Cerebellar cortex (tissue), 1 donor: ENCODE data around the gene RERG.
"Not testable (repeated sequence)": the region's sequence is repeated elsewhere in the genome, so short reads cannot be mapped to it uniquely, and the experiment has no call there.

Source experiments
- DNase-seq: peaks from one replicate; pipeline ENCODE4 v3.0.0-alpha.2; 2015; ENCODE audit warnings: low spot score

Gene RERG, protein sequence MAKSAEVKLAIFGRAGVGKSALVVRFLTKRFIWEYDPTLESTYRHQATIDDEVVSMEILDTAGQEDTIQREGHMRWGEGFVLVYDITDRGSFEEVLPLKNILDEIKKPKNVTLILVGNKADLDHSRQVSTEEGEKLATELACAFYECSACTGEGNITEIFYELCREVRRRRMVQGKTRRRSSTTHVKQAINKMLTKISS

GRCh38 chr12:15220915-15221885, at the start of gene RERG:
RERG (minus strand) TSS chr12:15221417; CDS start chr12:15217489, 3,928 bp downstream.
- DNase-seq = peak; percentile 45

DNA sequence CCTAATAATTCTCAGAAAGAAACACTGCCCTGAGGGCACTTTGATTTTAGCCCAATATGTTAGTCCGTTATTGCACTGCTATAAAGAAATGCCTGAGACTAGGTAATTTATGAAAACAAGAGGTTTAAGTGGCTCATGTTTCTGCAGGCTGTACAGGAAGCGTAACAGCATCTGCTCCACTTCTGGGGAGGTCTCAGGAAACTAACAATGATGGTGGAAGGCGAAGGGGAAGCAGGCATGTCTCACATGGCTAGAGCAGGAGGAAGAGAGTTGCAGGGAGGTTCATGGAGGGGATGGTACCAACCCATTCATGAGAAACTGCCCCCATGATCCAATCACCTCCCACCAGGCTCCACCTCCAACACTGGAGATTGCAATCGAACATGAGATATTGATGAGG, 49.4 kb upstream of the RERG start:
- no peak for DNase-seq

GRCh38 chr12:15268927-15269552, 47.8 kb upstream of the RERG start:
- peak; percentile 48 for DNase-seq

DNA sequence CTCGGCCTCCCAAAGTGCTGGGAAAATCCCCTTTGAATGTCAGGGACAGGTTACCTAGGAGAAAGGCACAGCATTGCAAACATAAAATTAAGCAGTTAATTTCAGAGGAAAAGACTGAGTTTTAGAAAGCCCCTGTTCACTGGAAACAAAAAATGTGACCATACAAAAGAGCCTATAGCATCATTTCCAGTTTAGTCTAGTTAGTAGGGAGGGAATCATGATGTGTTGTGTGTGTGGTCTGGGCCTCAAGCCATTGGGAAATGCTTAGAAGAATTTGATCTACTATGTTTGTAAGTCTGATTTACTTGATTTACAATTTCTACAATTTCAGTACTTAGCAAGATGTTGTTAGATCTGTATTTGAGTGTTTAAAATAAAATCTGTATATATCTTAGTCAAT, 47.1 kb upstream of the RERG start:
- no peak for DNase-seq

DNA sequence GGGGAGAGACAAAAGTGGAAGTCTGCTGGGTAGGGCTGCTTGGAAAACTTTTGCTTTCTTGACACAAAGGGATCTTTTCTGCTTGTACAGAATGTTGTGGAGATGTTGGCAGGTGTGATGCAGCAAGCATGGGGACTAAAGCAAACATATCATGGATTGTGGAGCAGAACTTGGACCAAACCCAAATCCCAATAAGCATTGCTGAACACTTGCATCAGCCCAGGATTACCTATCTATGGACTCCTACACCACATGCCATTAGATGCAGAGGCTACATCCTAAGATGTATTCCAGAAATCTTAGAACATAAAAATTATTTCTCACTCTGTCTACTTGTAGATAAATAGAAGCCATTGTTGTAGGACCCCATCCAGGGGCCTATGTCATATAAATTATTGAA, 44.7 kb upstream of the RERG start:
- DNase-seq = no peak

DNA sequence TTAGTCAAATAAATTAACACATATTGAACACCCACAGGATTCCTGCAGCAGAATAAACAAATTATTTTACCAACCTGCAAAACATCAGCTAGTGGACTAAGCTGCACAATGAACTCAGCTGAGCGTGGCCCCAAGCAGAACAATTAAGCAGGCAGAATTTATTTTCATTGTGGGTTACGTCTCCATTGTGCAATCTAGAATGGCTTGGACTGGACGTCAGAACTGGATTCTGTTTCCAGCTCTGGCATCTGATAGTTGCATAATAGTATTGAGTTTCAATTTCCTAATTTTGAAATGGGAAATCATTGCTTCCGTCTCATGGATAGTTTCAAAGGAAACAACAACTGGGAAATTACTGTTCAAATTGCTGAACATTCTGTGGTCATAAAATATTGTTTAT, 35.5 kb upstream of the RERG start:
- DNase-seq = no peak

- no peak for DNase-seq
Observed at GRCh38 chr12:15253990-15254389, 32.8 kb upstream of the RERG start.

DNA sequence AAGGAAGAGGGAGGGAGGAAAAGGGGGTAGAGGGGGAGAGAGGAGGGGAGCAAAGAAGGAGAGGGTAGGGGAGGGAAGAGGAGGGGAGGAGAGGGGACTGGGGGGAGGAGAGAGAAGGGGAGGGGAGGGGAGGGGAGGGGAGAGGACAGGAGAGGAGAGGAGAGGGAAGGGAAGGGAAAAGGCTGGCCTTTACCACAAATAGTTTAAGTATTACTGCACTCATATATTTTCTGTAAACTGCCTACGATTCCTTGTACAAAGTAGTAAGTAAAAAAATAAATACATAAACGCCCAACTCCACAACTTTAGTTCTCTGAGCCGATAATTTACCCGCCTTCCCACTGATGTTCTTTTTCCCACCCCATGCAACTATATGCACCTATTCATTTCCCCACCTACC, 23.7 kb upstream of the RERG start:
- no peak for DNase-seq

- DNase-seq = no peak
Observed at GRCh38 chr12:15244341-15244740, 23.1 kb upstream of the RERG start.

- no peak for DNase-seq
Observed at GRCh38 chr12:15243102-15243501, 21.9 kb upstream of the RERG start.

DNA sequence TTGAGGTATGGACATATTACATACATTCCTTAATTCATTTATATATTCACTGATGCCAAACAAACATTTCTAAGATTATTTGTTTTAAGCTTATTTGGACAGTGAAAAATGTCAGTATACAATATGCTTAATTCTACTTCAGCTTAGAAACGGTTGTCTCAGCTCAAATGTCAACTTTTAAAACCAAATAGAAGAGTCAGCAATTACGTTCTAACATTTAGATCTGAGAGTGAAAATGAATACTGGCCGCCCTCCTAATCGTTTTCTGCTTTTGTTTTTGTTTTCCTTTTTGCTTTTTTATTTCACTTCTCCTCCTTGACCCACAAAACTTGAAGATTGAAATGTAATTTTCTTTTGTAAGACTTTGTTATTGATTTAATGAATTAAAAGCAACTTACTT, 19.7 kb upstream of the RERG start:
- DNase-seq = no peak

- no peak for DNase-seq
Observed at GRCh38 chr12:15234508-15234907, 13.3 kb upstream of the RERG start.

GRCh38 chr12:15234011-15234410, 12.8 kb upstream of the RERG start:
- no peak for DNase-seq

DNA sequence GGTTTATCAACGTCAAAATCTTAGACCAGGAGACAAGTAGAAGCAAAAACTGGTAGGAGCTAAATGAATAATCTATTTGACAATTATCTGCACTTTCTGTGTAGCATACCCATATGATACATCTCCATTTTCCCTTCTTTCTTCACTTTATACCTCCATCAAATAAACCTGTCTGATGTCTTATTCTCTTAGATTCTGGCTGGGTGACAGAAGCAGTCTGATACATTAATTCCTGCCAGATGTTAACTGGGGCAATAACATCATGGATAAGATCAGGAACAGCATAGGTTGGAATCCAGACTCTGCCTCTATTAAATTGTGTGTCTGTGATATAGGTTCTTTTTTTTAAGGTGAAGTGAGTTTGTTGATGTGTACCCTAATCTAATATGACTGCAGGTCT, 11.7 kb upstream of the RERG start:
- DNase-seq = no peak

DNA sequence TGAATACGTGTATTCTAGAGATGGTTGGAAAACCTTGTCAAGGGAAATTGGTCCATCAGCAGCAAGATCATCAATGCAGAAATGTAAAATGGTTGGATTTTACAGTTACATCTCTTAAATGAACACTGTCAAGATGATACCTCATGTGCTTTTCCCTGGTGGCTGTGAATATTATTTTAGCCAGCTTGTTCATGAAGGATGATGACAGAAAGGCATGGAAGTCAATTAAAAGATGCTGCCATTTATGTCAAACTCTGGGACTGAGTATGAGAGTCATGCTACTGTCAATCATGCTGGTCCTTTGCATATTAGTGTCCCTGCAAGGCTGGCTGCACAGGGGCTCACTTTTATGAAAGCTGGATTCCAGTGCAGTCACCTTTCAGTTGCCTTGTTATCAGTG, 10.3 kb upstream of the RERG start:
- DNase-seq = no peak

DNA sequence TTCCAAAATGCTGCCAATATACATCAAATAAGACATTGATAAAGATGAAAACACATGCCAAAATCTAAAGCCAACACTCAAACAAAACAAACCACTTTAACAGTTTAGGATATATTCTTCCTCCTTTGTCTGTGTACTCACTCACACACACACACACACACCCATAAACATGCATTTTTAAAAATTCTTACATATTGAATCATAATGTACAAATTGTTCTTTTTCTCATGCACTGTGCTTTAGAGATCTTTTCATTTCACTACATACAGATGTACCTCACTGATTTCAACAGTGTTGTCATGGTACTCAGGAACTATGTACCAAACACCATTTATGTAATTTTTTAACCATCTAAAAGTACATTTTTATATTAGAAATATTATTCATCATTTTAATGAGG, 9.5 kb upstream of the RERG start:
- DNase-seq = no peak

DNA sequence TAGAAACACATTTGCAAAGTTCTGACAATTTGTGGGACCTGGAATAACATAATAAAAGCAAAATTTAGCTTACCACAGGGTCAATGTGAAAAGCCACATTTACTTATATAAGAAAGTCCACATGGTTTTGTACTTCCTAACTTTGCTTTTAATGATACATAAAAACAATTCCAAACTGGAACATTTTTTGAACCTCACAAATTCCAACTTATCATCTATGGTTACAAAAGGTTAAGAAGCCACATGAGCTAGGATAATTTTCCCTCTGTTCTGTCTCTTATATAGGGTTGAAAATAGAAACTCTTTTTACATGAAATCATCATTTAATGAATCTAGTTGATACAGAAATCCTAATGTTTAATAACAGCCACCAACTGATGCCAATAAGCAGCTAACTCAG, 8.9 kb upstream of the RERG start:
- no peak for DNase-seq

GRCh38 chr12:15227004-15227679, 5.9 kb upstream of the RERG start:
- peak; percentile 22 for DNase-seq

DNA sequence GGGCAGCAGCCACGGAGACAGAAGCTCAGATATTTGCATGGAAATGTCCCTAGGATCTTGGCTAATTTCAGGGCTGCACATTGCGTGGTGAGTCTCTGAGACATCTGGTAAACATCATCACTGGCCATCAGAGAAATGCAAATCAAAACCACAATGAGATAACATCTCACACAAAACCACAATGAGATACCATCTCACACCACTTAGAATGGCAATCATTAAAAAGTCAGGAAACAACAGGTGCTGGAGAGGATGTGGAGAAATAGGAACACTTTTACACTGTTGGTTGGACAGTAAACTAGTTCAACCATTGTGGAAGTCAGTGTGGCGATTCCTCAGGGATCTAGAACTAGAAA, 4.6 kb upstream of the RERG start:
- DNase-seq = not testable (repeated sequence)

DNA sequence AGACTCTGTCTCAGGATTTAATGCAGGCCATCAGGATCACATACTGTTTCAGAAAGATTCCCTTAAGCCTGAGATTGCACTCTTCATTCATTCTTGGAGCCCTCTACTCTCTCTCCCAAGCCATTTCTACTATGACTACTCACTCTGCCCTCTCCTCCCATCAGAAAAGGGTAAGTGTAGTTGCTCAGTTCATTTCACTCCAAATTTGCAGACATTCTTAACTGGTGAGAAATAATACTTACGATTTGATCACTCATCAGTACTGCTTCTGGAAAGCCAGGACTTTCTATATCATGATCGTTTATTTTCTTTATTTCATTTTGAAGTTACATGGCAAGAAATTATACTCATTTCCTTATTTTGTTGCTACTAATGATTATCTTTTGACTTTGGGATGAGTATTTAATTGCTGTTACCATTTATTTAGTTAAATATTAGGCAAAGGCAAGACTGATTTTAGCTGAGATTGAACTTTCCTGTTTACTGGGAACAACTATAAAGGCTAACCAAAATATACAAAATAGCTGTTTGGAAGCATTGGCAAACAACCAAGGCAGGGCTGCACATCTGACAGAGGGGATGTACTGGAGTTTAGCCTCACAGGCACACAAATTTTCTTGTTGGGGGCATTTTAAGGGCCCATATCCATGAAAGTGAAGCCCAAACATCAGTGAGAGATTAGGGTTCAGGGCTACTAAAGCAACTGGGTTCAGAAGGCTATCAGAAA, 4.1 kb upstream of the RERG start:
- no peak for DNase-seq

GRCh38 chr12:15222219-15222618, 1.0 kb upstream of the RERG start:
- DNase-seq = no peak

- DNase-seq = no peak
Observed at GRCh38 chr12:15220451-15220850, 766 bp downstream of the RERG start.
